ENCODE data around the gene BSG.
"Not testable (repeated sequence)": the region's sequence is repeated elsewhere in the genome, so short reads cannot be mapped to it uniquely, and the experiment has no call there.

The BSG gene

DNA sequence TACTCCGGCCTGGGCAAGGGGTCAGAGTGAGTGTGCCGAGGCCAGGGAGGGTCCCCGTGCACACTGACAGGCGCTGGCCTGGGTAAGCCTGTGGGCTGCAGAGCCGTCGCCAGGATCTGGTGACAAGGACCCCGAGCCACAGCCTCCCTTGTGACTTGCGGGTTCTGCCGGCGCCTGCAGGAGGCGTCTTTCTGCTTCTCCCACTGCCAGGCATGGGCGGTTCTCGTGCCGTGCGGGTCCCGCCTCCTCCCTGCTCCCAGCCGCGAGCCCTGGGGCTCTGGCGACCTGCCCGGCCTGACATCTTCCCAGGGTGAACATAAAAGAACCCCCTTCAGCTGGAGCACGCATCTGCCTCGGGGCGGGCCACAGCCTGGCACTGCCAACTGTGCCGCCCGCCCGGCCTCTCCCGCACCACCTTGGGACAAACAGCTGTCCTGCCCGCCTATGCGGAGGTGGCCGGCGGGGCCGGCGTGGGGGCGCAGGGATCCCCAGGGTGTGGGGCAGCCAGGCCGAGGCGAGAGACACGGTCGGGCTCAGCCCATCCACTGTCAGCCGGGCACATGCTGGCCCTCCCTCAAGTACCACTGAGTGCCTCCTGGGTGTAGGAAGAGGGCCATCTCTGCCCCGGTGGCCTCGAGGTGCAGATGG, 15.8 kb downstream of the BSG start:
- DNase-seq (ENCODE audit: low spot score) = peak; percentile 88

DNA sequence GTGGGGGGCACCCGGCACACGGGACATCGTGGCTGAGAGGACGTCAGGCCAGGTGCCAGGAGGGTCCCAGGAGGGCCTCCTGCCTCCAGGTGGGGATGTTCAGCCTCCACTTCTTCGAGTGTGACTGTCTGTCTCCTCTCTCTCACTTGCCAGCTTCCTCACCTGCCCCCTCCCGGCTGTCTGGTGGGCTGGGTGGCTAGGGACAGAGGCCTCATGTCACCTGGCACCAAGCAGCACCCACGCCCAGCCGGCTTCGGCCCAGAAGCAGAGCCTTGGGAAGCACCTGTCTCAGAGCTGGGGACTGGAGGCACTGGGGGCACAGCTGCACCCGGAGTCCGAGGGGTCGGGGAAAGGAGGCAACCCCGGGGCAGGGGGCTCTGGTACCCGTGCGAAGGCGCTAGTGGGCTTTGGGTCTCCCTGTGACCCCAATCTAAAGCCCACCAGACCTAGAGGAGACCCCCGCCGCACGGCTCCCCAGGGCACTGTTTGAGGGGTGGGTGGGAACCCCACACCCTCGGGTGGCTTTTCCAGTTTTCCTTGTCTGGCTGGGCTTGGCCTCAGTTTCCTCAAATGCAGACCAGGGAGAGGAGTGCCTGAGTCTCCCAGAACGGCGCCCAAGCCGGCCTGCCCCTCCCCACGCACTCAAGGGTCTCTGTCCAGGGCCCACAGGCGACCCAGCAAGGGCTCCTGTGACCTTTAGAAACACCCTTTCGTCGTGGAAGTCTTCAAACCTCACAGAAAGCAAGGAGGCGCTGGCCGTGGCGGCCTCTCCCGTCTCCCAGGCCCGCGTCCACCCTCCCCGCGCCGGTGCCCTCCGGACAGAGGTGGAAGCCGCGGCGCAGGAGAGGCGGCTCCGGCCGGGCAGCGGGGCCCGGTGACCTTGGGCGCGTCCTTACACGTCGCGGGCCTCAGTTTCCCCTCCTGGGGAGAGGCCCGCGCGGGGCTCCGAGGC, 16.6 kb downstream of the BSG start:
- no peak for DNase-seq (ENCODE audit: low spot score)

DNA sequence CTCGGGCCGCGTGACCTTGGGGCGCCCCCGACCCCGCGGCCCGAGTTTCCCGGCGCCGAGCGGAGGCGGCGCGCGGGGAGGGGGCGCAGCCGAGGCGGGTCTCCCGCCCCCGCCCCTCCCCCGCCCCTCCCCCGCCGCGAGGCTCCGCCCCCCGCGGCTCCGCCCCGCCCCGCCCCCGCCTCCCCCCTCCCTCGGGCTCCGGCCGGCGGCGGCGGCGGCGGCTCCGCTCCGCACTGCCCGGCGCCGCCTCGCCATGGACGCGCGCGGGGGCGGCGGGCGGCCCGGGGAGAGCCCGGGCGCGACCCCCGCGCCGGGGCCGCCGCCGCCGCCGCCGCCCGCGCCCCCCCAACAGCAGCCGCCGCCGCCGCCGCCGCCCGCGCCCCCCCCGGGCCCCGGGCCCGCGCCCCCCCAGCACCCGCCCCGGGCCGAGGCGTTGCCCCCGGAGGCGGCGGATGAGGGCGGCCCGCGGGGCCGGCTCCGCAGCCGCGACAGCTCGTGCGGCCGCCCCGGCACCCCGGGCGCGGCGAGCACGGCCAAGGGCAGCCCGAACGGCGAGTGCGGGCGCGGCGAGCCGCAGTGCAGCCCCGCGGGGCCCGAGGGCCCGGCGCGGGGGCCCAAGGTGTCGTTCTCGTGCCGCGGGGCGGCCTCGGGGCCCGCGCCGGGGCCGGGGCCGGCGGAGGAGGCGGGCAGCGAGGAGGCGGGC, 17.4 kb downstream of the BSG start, which contains the start of gene HCN2:
HCN2 (plus strand) TSS at position 189 of the 703 bp plus-strand sequence; CDS start at position 254, 65 bp downstream.
- no peak for DNase-seq (ENCODE audit: low spot score)

DNA sequence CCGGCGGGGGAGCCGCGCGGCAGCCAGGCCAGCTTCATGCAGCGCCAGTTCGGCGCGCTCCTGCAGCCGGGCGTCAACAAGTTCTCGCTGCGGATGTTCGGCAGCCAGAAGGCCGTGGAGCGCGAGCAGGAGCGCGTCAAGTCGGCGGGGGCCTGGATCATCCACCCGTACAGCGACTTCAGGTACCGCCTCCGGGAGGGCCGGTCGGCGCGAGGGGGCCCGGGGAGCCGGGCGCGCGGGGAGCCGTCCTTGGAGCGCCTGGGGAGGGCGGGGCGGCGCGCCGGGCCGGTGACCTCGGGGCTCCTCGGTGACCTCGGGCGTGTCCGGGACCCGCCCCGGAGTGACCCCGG, 18.0 kb downstream of the BSG start:
- DNase-seq (ENCODE audit: low spot score) = no peak

DNA sequence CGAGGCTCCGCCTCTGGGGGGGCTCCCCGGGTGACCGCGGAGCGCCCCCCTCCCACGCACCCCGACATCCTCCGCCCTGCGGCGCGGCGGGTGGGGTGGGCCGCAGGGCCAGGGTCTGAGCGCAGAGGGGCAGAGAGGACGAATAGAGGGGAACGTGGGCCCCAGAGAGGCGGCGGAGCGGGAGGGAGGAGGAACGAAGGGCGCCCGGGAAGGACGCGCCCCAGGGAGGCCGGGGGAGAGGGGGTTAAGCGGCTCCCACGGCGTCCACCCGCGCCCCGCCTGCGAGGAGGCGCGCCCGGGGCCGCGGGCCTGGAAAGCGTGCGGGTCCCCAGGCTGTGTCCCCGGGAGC, 18.3 kb downstream of the BSG start:
- no peak for DNase-seq (ENCODE audit: low spot score)

DNA sequence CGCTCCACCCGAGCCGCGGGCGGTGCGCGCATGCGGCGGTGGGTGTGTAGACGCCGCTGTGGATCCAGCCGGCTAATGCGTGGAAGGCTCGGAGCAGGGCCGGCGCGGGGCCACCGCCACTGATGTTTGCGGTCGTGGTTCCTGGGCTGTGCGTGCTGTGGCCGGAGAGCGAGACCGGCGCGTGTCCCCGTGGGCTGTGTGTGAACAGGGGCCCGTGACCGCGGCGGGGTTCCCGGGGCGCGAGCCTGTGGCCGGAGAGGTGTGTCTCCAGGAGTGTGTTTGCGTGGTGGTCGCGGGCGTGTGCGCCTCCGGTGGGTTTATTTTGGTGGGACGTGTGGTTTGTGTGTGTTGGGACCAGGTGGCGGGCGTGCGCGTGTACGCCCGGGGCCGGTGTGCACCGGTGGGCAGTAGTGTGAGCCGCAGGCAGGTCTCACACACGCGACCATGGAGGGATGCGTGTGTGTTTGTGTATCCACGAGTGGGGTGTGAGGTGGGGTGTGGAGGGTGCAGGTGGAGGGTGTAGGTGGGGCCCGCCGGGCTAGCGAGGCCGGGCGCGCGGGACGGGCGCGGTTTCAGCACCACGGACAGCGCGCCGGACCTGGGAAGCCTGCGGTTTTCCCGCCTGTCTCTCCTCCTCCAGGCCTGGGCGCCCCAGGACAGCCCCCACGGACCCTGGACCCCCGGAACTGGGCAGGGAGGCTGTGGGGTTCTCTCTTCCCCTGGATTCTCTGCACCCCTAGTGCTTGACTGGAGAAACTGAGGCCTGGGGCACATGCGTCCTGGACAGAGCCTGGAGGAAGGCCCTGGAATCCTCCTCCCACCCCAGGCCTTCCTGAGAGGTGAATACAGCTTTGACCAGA, 18.9 kb downstream of the BSG start:
- DNase-seq (ENCODE audit: low spot score) = peak; percentile 81

DNA sequence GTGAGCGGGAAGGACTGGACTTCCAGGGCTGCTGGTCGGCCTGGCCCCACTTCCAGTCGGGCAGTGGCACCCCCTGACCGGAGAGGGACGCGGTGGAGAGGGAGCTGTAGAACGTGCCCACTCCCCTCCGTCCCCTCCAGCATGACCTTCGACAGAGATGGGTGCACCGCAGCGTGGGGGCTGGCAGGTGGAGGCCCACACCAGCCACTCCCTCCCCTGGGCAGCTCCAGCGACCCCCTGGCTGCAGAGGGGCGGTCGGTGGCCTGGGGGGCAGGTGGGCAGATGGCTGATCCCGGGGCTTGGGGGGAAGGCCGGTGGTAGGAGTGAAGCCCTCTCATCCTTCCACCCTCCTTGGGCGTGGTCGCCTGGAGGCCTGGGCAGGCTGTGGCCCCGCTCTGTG, 19.7 kb downstream of the BSG start:
- DNase-seq (ENCODE audit: low spot score) = no peak

DNA sequence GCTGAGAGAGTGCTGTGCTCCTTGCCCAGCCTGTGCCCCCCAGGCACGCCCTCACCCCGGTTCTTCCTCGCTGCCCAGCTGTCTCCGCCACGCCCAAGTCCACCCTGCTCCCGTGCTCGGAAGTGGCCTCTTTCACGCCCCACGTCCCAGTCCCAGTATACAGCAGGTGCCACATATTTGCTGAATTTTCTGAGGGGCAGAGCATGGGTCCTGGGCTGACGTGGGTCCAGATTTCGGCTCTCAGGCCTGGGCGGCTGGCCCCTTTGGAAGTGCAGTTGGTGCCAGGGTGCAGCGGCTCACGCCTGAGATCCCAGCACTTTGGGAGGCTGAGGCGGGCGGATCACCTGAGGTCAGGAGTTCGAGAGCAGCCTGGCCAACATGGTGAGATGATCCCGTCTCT, 20.7 kb downstream of the BSG start:
- no peak for DNase-seq (ENCODE audit: low spot score)

DNA sequence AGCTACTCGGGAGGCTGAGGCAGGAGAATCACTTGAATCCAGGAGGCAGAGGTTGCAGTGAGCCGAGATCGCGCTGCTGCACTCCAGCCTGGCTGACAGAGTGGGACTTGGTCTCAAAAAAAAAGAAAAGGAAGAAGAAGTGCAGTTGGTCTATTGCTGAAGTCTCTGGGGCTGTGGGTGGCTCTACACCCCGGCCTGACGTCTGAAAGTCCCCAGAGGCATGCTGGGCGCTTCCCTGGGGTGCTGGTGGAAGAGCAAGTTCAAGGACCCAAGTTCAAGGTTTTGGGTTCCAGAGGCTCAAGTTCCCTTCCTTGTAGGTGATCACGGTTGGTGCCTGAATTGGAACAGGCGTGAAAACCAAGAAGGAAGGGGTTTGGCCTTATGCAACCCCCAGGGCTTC, 21.1 kb downstream of the BSG start:
- no peak for DNase-seq (ENCODE audit: low spot score)

DNA sequence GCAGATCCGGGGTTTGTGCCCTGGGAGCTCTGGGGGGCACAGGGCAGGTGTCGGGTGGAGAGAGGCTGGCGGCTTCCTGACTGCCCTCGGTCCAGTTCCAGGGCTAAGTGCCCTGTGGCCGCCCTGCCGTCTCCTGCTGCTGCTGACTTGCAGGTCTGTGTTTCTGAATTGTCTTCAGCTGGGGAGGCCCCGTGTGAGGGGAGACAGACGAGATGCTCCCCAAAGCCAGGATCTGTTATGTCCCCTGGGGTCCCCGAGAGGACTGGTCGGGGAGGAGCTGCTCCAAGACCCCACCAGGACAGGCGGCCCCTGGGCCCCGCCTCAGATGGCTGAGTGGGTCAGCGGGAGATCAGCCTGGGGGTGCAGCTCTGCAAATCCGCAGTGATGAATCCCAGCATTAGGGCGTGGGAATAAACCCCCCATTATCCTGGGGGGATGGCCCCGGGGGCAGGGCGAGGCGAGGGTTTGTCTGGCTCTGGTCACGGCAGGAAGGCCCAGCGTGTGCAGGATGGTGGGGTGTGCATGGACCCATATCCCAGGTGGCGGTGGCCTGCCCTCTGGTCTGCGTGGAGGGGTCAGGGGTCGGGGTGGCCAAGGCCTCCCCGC, 22.0 kb downstream of the BSG start:
- DNase-seq (ENCODE audit: low spot score) = no peak

DNA sequence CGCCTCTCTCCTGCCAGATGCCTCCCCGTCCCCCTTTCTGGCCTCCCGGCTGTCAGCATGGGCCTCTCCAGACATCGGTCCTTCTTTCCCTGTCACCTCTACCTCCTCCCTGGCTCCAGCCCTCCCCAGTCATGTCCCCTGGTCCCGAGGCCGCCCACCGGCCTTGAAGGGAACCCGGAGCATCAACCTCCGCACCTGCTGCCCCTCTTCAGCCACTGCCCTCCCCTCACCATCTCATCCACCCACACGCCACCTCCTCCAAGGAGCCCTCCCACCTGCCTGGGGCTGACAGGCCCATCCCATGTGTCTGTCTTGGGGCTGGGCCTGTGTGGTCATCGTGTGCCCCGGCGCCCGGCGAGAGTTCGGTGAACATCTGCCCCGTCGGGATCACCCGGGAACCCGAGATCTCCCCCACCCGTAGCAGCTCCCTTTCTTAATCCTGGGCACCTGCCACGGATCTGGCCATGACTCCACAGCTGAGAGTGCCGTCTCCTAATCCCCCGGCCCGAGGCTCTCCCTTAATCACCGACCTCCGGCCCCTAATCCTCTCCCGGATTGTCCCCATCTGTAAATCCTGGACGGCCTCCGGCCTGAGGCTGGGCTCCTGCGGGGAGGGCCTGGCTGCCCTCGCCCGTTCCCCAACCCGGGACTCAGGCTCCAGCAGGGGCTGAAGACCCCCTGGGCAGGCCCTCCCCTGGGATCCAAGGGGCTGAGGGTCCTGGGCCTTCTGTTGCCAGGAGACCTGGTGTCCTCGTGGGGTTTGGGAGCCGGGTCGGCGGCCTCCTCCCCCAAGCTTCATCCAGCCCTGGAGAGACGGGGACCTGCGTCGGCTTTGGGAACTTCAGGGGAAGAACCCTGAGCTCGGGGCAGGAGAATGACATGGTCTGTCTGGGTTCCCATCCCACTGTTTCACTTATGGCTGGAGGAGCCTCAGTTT, 23.2 kb downstream of the BSG start:
- DNase-seq (ENCODE audit: low spot score) = peak; percentile 82

DNA sequence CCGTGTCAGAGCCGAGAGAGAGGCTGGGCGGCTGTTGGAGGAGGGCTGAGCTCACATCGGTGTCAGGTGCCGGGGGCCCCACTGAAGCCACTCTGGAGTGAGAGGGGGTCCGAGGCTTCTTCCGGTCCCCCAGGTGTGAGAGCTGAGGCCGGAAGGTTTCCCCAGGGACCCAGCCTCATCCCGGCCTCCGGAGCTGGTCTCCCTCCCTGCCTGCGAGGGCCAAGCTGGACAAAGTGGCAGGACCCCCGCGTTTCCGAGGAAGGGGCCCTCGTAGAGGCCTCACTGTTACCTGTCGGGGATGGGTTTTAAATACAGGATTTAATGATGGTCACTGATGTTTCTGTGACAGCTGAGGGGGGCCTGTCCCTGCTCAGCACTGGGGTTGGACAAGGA, 23.9 kb downstream of the BSG start:
- DNase-seq (ENCODE audit: low spot score) = no peak

DNA sequence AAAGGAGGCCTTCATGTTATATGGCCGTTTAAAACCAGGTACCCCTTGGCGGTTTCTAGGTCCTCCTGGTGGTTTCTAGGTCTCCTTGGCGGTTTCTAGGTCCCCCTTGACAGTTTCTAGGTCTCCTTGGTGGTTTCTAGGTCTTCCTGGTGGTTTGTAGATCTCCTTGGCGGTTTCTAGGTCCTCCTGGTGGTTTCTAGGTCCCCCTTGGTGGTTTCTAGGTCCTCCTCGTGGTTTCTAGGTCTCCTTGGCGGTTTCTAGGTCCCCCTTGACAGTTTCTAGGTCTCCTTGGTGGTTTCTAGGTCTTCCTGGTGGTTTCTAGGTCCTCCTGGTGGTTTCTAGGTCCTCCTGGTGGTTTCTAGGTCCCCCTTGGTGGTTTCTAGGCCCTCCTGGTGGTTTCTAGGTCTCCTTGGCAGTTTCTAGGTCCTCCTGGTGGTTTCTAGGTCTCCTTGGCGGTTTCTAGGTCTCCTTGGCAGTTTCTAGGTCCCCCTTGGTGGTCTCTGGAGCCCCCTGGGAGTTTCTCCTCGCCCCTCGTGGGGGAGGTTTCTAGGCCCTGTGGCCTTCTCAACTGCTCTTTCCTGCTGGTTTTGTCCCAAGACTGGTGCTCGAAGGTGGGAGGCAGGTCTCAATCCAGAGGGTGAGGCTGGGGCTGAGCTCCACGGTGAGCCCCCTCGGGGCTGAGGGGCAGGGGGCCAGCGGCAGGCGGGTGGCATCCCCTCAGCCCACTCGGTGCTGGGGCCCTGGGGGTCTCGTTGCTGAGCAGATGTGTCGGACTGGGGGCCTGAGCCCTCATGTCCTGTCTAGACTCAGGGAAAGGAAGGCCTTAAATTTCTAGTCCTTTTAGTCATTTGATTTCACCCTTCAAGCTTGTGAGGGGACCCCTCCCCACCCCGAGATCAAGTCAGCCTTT, 25.3 kb downstream of the BSG start:
- no peak for DNase-seq (ENCODE audit: low spot score)

DNA sequence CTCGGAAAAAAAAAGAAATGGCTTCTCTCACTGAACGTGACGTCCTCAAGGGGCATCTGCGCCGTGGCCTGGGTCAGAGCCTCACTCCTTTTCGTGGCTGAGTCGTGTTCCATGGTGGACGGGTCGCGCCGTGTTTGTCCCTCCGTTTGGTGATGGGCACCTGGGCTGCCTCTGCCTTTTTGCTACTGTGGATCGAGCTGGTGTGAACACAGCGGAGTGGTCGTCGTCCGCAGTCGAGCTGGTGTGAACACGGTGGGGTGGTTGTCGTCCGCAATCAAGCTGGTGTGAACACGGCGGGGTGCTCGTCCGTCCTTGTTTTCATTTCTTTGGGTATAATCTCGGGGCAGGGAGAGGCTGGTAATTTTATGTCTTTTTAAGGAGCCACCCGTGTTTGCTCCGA, 28.9 kb downstream of the BSG start:
- DNase-seq (ENCODE audit: low spot score) = no peak

DNA sequence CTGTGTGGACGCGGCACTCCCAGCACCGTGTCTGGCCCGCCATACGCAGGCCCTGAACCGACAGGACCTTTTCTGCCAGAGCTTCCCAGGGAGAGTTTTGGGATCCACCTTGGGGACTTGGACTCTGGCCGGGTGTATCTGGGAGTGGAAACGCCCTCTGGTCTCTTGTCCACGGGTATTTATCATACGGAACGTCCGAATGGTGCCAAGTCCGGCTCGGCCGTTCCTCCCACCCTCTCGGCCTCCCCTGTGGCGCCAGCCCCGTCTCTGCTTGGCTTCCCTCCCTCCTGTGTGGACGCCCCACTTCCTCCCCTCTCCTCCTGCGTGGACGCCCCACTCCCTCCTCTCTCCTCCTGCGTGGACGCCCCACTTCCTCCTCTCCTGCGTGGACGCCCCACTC, 29.4 kb downstream of the BSG start:
- no peak for DNase-seq (ENCODE audit: low spot score)

DNA sequence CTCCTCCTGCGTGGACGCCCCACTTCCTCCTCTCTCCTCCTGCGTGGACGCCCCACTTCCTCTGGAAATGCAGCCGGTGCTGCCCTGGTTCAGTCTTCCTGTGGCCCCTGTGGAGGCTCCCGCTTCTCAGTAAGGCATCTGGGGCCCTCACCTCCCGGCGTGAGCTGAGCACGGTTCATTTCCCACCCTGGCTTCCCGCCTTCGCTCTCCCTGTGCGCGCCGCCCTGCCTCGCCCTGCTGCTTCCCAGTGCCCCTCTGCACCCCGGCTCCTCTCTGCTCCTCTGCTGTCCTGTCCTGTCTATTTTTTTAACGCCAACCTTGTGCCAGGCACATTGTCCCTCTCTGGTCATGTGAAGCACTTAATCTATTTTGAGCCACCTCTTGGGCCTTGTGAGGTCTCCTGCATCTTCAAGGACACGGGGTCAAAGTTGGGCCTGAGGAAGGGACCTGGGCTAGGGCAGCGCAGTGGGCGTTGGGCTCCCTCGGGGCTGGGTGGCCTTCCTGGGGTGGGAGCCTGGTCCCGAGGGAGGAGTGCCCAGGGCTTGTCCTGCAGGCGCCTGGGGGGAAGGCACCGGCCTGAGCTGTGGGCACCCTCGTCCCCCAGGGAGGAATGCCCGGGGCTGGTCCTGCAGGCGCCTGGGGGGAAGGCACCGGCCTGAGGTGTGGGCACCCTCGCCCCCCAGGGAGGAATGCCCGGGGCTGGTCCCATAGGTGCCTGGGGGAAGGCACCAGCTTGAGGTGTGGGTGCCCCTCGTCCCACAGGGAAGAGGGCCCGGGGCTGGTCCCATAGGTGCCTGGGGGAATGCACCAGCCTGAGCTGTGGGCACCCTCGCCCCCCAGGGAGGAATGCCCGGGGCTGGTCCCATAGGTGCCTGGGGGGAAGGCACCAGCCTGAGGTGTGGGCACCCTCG, 30.2 kb downstream of the BSG start:
- DNase-seq (ENCODE audit: low spot score) = no peak

DNA sequence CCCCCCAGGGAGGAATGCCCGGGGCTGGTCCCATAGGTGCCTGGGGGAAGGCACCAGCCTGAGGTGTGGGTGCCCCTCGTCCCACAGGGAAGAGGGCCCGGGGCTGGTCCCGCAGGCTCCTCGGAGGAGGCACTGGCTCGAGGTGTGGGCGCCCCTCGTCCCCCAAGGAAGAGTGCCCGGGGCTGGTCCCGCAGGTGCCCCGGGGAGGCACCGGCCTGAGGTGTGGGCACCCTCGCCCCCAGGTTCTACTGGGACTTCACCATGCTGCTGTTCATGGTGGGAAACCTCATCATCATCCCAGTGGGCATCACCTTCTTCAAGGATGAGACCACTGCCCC, 30.9 kb downstream of the BSG start:
- DNase-seq (ENCODE audit: low spot score) = not testable (repeated sequence)

DNA sequence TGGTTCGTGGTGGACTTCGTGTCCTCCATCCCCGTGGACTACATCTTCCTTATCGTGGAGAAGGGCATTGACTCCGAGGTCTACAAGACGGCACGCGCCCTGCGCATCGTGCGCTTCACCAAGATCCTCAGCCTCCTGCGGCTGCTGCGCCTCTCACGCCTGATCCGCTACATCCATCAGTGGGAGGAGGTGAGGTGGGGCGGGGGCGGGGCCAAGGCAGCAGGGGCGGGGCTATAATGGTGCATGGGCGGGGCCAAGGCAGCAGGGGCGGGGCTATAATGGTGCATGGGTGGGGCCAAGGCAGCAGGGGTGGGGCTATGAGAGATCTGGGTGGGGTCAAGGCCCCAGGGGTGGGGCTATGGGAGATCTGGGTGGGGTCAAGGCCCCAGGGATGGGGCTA, 31.4 kb downstream of the BSG start:
- not testable (repeated sequence) for DNase-seq (ENCODE audit: low spot score)

Data from ecto neural progenitor cell (in vitro differentiated cells).